ENCODE measurements around the gene SLC11A1. TPM values are rescaled to one million over a fixed set of nuclear protein-coding genes. Genes with fewer than 3 reads are reported as not detected.

SLC11A1 gene, protein sequence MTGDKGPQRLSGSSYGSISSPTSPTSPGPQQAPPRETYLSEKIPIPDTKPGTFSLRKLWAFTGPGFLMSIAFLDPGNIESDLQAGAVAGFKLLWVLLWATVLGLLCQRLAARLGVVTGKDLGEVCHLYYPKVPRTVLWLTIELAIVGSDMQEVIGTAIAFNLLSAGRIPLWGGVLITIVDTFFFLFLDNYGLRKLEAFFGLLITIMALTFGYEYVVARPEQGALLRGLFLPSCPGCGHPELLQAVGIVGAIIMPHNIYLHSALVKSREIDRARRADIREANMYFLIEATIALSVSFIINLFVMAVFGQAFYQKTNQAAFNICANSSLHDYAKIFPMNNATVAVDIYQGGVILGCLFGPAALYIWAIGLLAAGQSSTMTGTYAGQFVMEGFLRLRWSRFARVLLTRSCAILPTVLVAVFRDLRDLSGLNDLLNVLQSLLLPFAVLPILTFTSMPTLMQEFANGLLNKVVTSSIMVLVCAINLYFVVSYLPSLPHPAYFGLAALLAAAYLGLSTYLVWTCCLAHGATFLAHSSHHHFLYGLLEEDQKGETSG
- total RNA-seq, result 0.13 TPM in 2 replicates

DNA sequence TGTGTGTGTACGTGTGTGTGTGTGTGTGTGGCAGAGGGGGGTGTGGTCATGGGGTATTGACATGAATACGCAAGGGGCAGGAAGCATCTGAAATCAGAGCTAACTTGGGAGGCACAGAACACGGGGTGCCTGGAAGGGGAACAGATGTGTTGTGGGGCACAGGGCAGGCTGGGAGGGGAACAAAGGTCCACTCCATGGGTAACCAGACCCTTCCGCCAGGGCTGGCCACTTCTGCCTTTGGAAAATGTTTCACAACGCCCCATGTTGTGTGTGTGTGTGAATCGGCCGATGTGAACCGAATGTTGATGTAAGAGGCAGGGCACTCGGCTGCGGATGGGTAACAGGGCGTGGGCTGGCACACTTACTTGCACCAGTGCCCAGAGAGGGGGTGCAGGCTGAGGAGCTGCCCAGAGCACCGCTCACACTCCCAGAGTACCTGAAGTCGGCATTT, at the start of gene SLC11A1:
Gene SLC11A1 (plus strand): TSS at position 358 of the 451 bp plus-strand sequence. CDS start 96 bp downstream, outside the sequence.

GRCh38 chr2:218399391-218400166, 17.5 kb downstream of the SLC11A1 start, which contains the start of gene CTDSP1:
TSS of gene CTDSP1 (plus strand) at chr2:218399868. CDS start at chr2:218400091, 223 bp downstream.

GRCh38 chr2:218418717-218419458, 36.8 kb downstream of the SLC11A1 start, which contains the start of gene VIL1:
TSS of gene VIL1 (plus strand) at chr2:218419123. CDS start at chr2:218423779, 4,656 bp downstream.

Other genes starting within 250 kb of the SLC11A1 start
- gene CXCR1, start 215.3 kb upstream of the SLC11A1 start, total RNA-seq, result not detected in 2 replicates
- 259 and 300 TPM in 2 replicates for gene ARPC2, start 165.1 kb upstream of the SLC11A1 start, total RNA-seq
- 0.03 and 0.13 TPM in 2 replicates for gene GPBAR1, start 121.3 kb upstream of the SLC11A1 start, total RNA-seq
- 101 and 111 TPM in 2 replicates for gene AAMP, start 112.1 kb upstream of the SLC11A1 start, total RNA-seq
- gene PNKD, start 111.8 kb upstream of the SLC11A1 start, total RNA-seq, result 25.0 and 27.8 TPM in 2 replicates
- 297 and 397 TPM in 2 replicates for gene TMBIM1, start 89.8 kb upstream of the SLC11A1 start, total RNA-seq
- not detected in 2 replicates for gene CATIP, start 25.4 kb upstream of the SLC11A1 start, total RNA-seq
- gene CTDSP1, start 17.6 kb downstream of the SLC11A1 start, total RNA-seq, result 71.8 and 76.3 TPM in 2 replicates
- gene VIL1, start 36.9 kb downstream of the SLC11A1 start, total RNA-seq, result not detected in 2 replicates
- 9.5 and 10.2 TPM in 2 replicates for gene USP37, start 186.1 kb downstream of the SLC11A1 start, total RNA-seq
- gene CNOT9, start 186.6 kb downstream of the SLC11A1 start, total RNA-seq, result 29.1 and 34.7 TPM in 2 replicates
- 2.0 and 2.5 TPM in 2 replicates for gene PLCD4, start 225.6 kb downstream of the SLC11A1 start, total RNA-seq